Activated B cell treated with CpG ODN at 0.5 μM for 24 hours (primary cell): Measurements from ENCODE around the gene AUTS2. TPM values are rescaled to one million over a fixed set of nuclear protein-coding genes. Genes with fewer than 3 reads are reported as not detected.

Experiments used
- ATAC-seq: fragments of 200-7000 bp; cut with Tn5 transposase; one replicate; pipeline ENCODE4 v1.10.0; 2021; ENCODE audit warnings: low read depth, mild to moderate bottlenecking, moderate library complexity
- CTCF ChIA-PET: fragments of 350-600 bp; sonication (Branson Sonifier 250); formaldehyde crosslinking; loops from one replicate; lab custom pipeline; 2021; ENCODE audit warnings: antibody characterized with exemption; lab: Charles Lee
- POLR2A ChIA-PET: fragments of 350-600 bp; sonication (Branson Sonifier 250); formaldehyde crosslinking; loops from one replicate; lab custom pipeline; 2021; ENCODE audit warnings: antibody characterized with exemption; lab: Charles Lee
- DNase-seq: peaks from one replicate; pipeline ENCODE4 v3.0.0; 2022
- H3K27ac Mint-ChIP-seq: one replicate; pipeline ENCODE4 v1.8.0; 2020; ENCODE audit warnings: mixed read lengths
- H3K27me3 Mint-ChIP-seq: one replicate; pipeline ENCODE4 v1.8.0; 2021; ENCODE audit warnings: mixed read lengths
- H3K36me3 Mint-ChIP-seq: one replicate; pipeline ENCODE4 v1.8.0; 2021; ENCODE audit warnings: low read depth, mixed read lengths
- H3K4me1 Mint-ChIP-seq: one replicate; pipeline ENCODE4 v1.8.0; 2021; ENCODE audit warnings: mixed read lengths
- H3K4me3 Mint-ChIP-seq: one replicate; pipeline ENCODE4 v1.8.0; 2020; ENCODE audit warnings: mild to moderate bottlenecking, mixed read lengths
- H3K9me3 Mint-ChIP-seq: one replicate; pipeline ENCODE4 v1.8.0; 2020; ENCODE audit warnings: mixed read lengths
- intact Hi-C: fragments of 100-400 bp; cut with micrococcal nuclease; formaldehyde crosslinking; loops from one replicate; pipeline ENCODE4 v1.15.1; 2024
- total RNA-seq: library from RNA; stranded (reverse); gene quantifications from 2 replicates; pipeline ENCODE4 v1.2.3, GENCODE V29; 2022
- TF ChIP-seq, protein P1 (sequence below): fragments of 200-600 bp; IDR thresholded peaks from one replicate; pipeline ENCODE4 v1.8.0; 2022; ENCODE audit warnings: antibody characterized with exemption, mild to moderate bottlenecking

Gene AUTS2
- total RNA-seq, 1 donor from 2014 or later, result 15.9 TPM

DNA sequence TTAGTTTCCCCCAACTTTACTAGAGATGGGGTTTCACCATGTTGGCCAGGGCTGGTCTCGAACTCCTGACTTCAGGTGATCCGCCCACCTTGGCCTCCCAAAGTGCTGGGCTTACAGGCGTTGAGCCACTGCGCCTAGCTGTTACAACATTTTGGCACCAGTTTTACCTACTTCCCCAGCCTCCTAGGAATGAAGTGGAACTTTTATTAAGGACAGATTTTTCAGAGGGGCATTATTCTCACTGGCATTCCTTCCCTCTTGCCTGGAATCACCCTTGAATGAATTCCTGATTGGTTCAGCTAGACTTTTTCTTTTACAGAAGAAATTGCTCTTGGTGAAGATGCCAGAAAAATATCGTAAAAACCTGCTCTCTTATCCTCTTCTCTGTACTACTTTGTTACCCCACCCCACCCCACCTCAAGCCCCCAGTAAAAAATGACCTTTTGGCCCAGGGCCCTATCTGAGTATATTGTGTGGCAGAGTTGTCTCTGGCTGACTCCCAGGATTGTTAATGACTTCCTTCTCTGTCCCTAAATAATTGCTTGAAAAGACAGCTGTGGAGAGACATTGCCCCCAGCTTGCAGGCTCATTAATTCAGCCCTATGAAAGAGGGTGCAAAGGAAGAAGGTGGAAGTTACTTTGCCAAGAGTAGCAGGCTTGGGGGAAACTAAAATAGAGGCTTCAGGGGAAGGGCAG is 189.6 kb downstream of the AUTS2 start:
- no peaks in the 10 kb centered on the region for H3K27me3 Mint-ChIP-seq
- no peak for ATAC-seq
- no peaks in the 10 kb centered on the region for H3K4me1 Mint-ChIP-seq
- ChIA-PET POLR2A (no interaction called here), CTCF (no interaction called here)
- H3K4me3 Mint-ChIP-seq, result no peak overlapping the region
- H3K9me3 Mint-ChIP-seq, result no peaks in the 10 kb centered on the region
- H3K27ac Mint-ChIP-seq, result no peak overlapping the region
- no peaks in the 10 kb centered on the region for H3K36me3 Mint-ChIP-seq
- TF ChIP-seq, protein P1, sequence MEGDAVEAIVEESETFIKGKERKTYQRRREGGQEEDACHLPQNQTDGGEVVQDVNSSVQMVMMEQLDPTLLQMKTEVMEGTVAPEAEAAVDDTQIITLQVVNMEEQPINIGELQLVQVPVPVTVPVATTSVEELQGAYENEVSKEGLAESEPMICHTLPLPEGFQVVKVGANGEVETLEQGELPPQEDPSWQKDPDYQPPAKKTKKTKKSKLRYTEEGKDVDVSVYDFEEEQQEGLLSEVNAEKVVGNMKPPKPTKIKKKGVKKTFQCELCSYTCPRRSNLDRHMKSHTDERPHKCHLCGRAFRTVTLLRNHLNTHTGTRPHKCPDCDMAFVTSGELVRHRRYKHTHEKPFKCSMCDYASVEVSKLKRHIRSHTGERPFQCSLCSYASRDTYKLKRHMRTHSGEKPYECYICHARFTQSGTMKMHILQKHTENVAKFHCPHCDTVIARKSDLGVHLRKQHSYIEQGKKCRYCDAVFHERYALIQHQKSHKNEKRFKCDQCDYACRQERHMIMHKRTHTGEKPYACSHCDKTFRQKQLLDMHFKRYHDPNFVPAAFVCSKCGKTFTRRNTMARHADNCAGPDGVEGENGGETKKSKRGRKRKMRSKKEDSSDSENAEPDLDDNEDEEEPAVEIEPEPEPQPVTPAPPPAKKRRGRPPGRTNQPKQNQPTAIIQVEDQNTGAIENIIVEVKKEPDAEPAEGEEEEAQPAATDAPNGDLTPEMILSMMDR, result no peak
- intact Hi-C loops, result no loop called here
- no peak for DNase-seq

DNA sequence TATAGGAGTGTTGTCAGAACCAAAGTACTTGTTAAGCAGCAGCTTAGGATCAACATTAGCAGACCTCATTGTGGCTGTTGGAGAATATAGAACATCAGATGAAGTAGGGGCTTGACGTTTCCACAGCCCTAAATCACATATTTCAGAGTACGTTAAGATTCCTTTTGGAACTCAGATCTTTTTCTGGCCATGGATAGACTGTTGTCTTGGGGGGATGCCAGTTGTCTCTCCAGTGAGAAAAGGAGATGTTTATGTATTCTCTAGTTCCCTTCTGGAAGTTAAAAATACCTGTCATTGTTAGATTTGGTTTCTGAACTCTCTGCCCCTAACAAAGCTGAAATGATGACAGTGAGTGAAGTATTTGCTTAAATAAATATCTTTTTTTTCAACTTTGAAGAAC is 191.3 kb downstream of the AUTS2 start:
- H3K27me3 Mint-ChIP-seq, result no peaks in the 10 kb centered on the region
- H3K4me1 Mint-ChIP-seq, result no peaks in the 10 kb centered on the region
- H3K9me3 Mint-ChIP-seq, result no peaks in the 10 kb centered on the region
- DNase-seq, result no peak
- POLR2A ChIA-PET, result interaction anchor here (0.5 kb wide), 1 partner anchor 67 kb away, joined by 5 read pairs; no protein-coding TSS in a partner anchor
- no peak overlapping the region for H3K27ac Mint-ChIP-seq
- no peaks in the 10 kb centered on the region for H3K36me3 Mint-ChIP-seq
- intact Hi-C loops, result no loop called here
- no peak overlapping the region for H3K4me3 Mint-ChIP-seq
- CTCF ChIA-PET, result no interaction called here
- TF ChIP-seq, protein P1, result no peak
- ATAC-seq, result no peak

DNA sequence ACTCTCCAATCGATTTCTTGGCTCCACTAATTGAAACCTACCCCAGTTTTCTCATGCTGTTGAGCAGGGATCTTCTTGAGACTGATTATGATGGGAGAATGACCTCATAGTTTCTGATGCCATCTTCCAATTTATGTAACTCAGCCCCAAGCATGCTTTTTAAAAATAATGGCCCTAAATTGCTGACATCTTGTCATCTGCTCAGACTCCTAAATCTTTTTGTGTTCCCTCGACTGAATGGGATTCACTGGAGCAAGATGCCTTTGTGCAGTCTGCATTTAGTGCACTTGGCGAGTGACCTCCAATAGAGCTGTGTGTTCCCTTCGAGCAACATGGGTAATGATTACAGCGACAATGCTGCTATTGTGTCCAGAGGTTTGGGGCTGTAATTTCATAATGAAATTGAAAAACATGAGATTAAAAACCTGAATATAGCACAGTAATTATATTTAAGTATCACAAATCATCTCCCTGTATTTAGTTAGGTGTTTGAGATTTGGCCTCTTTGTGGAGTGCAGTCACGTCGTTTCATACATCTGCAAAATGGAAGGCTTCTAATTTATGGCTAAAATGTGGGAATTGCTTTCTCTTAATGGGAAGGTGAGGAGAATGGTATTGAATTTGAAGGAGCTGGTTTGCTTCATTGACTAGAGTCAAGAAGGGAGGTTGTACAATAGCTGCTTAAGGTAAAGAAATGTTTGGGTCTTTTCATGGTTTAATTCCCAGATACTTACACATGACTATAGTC is 192.9 kb downstream of the AUTS2 start:
- TF ChIP-seq, protein P1, result no peak
- no peak for DNase-seq
- intact Hi-C loops, result no loop called here
- Mint-ChIP-seq H3K4me3 (no peak overlapping the region), H3K9me3 (no peaks in the 10 kb centered on the region), H3K4me1 (peaks cover 4% of the 10 kb centered on the region), H3K27me3 (no peaks in the 10 kb centered on the region), H3K36me3 (no peaks in the 10 kb centered on the region), H3K27ac (no peak overlapping the region)
- CTCF ChIA-PET, result no interaction called here
- POLR2A ChIA-PET, result no interaction called here
- ATAC-seq, result no peak

DNA sequence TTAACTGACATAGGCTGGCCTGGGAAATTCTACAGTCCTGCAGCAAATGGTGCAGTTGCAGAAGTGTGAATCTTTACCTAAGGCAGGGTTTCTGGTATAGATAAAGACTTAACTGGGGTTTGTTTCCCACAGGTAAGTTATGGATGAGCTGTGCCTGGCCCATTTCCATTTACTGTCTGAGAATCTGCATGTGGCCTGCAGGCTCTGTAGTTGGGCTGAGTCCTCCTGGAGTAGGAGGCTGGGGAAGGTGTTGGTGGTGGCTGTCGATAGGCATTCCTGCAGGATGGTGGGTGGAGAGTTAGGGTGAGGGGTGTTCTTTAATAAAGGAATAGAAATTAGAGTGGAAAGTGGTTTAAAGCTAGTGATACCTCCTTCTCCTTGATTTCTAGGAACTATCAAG is 193.5 kb downstream of the AUTS2 start:
- DNase-seq (no peak), ATAC-seq (no peak)
- TF ChIP-seq, protein P1, result no peak
- H3K4me3 Mint-ChIP-seq, result no peak overlapping the region
- ChIA-PET CTCF (no interaction called here), POLR2A (no interaction called here)
- intact Hi-C loops, result no loop called here
- H3K36me3 Mint-ChIP-seq, result no peaks in the 10 kb centered on the region
- no peaks in the 10 kb centered on the region for H3K27me3 Mint-ChIP-seq
- H3K9me3 Mint-ChIP-seq, result no peaks in the 10 kb centered on the region
- H3K4me1 Mint-ChIP-seq, result peaks cover 4% of the 10 kb centered on the region
- H3K27ac Mint-ChIP-seq, result no peak overlapping the region

DNA sequence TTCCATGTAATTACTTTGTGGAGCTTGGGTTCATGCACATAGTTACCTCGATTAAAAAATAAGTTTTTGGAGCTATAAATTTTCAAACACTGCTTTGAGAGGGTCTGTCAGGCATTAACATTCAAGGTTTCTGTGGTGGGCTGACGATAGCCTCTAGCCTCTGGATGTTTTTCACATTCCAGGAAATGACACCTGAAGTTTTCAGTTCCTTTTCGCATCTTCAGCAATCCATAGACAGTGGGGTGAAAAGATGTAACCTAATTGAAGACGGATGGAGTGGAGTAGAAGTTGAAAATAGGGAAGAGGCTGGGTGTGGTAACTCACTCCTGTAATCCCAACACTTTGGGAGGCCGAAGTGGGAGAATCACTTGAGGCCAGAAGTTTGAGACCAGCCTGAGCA is 197.7 kb downstream of the AUTS2 start:
- Mint-ChIP-seq H3K27ac (no peak overlapping the region), H3K36me3 (no peaks in the 10 kb centered on the region), H3K4me3 (no peak overlapping the region), H3K4me1 (peaks cover 11% of the 10 kb centered on the region), H3K27me3 (no peaks in the 10 kb centered on the region), H3K9me3 (no peaks in the 10 kb centered on the region)
- DNase-seq (no peak), ATAC-seq (no peak)
- TF ChIP-seq, protein P1, result no peak
- CTCF ChIA-PET, result no interaction called here
- intact Hi-C loops, result no loop called here
- POLR2A ChIA-PET, result no interaction called here
